GM18868 (cell line): ENCODE results near the gene C14orf132.
"Not testable (repeated sequence)": the region's sequence is repeated elsewhere in the genome, so short reads cannot be mapped to it uniquely, and the experiment has no call there.

Experiments used
- ATAC-seq: cut with Tn5 transposase; IDR thresholded peaks from one replicate; pipeline ENCODE4 v1.9.1; 2021; ENCODE audit warnings: mild to moderate bottlenecking, moderate library complexity; ENCODE audit not compliant: unreplicated experiment

The C14orf132 gene

DNA sequence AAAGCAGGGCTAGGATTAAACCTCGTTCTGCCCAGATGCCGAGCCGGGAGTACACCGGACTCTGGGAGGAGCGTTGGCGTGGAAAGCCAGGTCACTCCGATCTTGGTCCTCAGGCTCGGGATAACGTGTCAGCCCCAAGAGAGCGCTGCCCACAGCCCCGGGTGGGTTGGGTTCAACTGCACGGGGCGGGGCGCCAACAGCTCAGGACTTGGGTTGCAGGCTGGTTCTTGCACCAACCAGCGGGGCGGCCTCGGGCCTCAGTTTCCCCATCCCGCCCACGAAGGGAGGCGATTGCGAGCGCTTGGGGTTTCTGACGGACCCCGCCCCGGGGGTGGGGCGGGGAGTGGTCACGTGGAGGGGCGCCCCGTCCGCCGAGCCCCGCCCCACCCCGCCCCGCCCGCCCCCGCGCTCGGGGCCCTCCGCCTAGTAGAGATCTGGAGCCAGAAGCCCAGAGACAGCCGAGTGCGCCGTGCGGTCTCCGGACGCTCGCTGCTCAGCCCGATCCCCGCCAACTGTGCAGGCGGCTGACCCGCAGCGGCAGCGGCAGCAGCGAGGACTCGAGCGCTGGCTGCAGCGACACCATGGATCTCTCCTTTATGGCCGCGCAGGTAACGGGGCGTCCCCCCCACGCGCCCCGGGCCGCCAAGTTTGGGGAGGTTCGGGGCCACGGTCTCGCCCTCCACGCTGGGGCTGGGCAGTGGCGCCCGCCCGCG, at the start of gene C14orf132:
C14orf132 (plus strand) TSS at position 443 of the 713 bp plus-strand sequence; CDS start at position 582, 139 bp downstream.
- peak; percentile 77 for ATAC-seq

DNA sequence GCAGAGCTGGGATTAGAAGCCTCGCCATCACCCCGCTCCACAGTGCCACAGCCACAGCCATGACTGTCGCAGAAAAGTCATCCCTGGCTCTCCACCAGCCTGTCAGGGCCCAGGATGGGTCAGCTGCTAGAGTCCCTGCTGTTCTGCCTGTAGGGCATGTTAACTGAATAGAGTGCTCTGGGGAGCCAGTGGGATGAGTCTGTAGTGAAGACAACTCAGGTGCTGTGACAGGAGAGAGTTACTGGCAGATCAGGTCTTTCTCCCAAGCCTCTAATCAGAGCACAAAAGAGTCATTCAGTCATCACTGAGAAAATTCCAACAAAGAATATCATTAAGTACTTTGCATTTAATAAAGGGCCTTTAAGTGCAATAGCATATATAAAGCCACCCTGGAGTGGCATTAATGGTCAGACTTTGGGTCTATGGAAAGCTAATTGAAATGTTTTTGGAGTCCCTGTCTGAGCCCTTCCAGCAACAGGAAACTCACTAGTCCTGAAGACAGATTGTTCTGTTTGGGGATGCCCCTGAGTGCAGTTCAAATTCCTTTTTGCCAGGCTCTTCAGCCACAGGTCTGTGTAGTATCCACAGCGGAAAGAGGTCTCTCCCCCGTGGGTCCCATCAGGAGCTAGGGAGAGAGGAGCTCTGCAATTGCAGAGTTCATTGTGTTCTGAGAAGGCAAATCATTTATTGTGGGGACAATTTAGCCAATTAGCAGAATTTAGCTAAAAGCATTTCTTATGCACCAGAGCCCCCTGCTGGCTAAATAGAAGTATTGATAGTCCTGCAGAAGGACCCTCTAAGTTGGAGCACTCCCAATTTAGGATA, 45.2 kb upstream of the C14orf132 start:
- ATAC-seq = no peak

GRCh38 chr14:95994593-95994928, 44.6 kb upstream of the C14orf132 start:
- ATAC-seq = no peak

GRCh38 chr14:95998656-95999055, 40.5 kb upstream of the C14orf132 start:
- ATAC-seq = no peak

DNA sequence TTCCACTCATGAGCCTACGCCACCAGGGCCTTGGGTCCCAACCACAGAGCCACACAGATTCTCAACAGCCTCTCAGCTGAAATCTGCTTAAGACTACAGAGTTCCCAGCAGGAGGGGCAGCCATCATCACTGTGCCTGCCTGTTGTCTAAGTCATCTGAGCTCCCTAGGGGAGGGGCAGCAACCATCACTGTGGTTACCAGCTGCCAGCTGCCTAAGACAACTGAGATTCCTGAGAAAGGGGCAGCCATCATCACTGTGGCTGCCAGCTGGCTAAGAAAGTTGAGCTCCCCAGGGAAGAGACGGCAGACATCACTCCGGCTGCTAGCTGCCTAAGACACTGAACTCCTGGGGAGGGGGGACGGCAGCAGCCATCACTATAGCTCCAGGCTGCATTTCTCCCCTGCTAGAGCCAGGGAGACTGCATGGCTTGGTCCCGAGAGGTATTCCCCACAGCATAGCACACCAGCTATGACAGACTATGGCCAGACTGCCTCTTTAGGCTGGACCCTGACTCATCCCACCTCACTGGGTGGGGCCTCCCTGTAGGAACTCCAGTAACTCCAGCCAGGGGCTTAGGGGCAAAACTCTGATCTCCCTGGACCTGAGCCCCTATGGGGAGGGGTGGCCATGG, 37.2 kb upstream of the C14orf132 start:
- no peak for ATAC-seq

GRCh38 chr14:96002498-96002884, 36.7 kb upstream of the C14orf132 start:
- ATAC-seq = no peak

GRCh38 chr14:96011131-96011530, 28.0 kb upstream of the C14orf132 start:
- ATAC-seq = no peak

DNA sequence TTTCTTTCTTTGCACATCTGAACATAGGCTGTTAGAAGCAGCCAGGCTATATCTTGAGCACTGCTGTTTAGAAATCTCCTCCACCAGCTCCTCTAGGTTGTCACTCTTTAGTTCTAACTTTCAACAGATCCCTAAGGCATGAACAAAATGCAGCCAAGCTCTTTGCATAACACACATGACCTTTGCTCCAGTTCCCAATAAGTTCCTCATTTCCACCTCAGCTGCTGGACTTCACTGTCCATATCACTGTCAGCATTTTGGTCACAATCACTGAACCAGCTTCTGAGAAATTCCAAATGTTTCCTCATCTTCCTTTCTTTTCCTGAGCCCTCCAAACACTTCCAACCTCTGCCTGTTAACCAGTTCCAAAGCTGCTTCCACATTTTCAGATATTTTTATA, 27.6 kb upstream of the C14orf132 start:
- ATAC-seq = no peak

DNA sequence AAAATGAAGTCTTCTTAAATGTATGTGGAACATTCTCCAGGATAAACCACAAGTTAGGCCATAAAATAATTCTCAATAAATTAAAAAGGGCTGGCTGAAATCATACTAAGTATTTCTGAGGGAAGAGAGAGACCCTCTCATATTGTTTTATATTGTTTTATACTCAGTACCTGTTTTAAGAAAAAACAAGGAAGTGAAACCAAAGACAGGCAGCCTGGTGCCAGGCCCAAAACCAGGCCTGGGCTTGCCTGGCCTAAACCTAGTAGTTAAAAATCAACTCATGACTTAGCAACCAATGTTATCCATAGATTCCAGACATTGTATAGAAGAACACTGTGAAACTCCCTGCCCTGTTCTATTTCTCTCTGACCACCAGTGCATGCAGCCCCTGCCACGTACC, 26.4 kb upstream of the C14orf132 start:
- ATAC-seq = not testable (repeated sequence)

DNA sequence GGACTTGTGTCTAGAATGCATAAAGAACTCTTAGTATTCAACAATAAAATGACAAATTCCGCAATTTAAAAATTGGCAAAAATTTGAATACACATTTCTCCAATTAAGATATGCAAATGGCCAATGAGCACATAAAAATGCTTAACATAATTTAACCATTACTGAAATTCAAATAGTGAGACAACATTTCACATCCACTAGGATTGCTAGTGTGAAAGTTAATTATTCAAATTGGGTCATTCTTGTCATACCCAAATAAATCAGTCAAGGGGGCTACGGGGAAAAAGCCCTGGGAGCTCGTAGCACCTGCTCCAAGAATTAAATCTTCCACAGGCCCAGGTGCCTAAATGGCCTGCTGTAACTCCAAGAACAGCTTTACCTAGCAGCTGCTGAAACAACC, 25.0 kb upstream of the C14orf132 start:
- ATAC-seq = no peak

- no peak for ATAC-seq
These were observed 22.5 kb upstream of the C14orf132 start for GRCh38 chr14:96016501-96017160.

- ATAC-seq = no peak
These were observed 21.3 kb upstream of the C14orf132 start for GRCh38 chr14:96017882-96018281.

GRCh38 chr14:96027431-96028355, 11.5 kb upstream of the C14orf132 start:
- no peak for ATAC-seq

GRCh38 chr14:96029089-96029645, 10.0 kb upstream of the C14orf132 start:
- no peak for ATAC-seq

- no peak for ATAC-seq
These were observed 8.9 kb upstream of the C14orf132 start for GRCh38 chr14:96030108-96030760.

DNA sequence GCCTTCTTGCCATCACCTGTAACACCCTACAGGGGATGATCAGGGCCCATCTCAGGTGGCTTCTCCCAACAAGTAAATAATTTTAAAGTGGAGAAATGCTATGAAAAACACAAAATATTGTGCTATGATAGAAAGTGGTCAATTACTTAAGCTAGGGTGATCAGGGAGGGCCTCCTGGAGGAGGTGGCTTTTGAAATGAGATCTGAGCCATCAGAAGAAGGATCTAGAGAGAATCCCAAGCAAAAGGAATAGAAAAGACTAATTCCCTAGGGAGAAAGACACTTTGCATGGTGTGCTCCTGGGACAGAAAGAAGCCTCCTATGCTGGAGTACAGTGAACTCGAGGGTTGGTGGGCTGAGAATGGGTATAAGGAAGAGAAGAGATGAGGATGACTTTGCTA, 7.5 kb upstream of the C14orf132 start:
- ATAC-seq = no peak

DNA sequence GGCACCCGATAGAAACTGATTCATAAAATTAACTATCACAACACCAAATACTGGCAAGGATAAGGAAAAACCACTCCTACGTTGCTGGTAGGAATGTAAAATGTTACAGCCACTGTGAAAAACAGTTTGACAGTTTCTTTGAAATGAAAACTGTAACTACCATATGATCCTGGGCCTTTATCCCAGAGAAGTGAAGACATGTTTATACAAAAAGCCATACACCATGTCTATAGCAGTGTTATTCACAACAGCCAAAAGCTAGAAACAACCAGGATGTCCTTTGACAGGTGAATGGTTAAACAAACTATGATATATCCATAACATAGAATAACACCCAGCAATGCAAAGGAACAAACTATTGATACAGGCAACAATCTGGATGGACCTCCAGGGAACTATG, 3.7 kb upstream of the C14orf132 start:
- ATAC-seq = no peak

GRCh38 chr14:96037891-96038557, 1.1 kb upstream of the C14orf132 start:
- ATAC-seq = no peak

DNA sequence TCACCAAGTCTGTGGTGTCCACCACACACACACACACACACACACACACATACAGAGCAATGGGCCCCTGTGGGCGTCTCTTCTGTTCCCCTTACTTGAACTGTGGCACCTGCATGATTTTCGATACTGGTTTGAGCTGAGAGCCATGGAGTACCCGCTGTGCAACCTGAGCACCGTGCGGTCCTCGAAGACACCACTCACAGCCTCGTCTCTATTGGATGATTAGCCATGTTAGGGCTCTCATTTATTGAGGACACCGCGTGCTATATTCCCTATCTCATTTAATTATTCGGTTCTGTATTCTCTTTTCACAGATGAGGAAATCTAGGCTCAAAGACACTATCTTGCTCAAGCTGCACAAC, 623 bp upstream of the C14orf132 start:
- no peak for ATAC-seq
